Neutrophil (primary cell): Measurements from ENCODE around the gene MLXIP.
"Not testable (repeated sequence)": the region's sequence is repeated elsewhere in the genome, so short reads cannot be mapped to it uniquely, and the experiment has no call there.

Source experiments
- H3K27ac ChIP-seq: fragments of 200-600 bp; sonication (generic); 2 replicates; pipeline ENCODE4 v1.5.1; 2016; ENCODE audit warnings: mild to moderate bottlenecking, moderate library complexity
- H3K27me3 ChIP-seq: fragments of 200-600 bp; sonication (generic); 2 replicates; pipeline ENCODE4 v1.6.0; 2016; ENCODE audit warnings: mild to moderate bottlenecking
- H3K36me3 ChIP-seq: fragments of 200-600 bp; sonication (generic); 2 replicates; pipeline ENCODE4 v1.5.1; 2017
- H3K4me1 ChIP-seq, 2 experiments: fragments of 200-600 bp in 1 of 2; sonication (generic) in 1 of 2; 1 replicate in 1 of 2; 2 replicates in 1 of 2; pipeline versions ENCODE4 v1.5.1 to v1.6.1; 2013 to 2016; ENCODE audit warnings: low read depth in 1 of 2, low read length in 1 of 2, mild to moderate bottlenecking in 1 of 2, moderate library complexity in 1 of 2; ENCODE audit not compliant: control insufficient read depth in 1 of 2, insufficient read depth in 1 of 2
- H3K4me3 ChIP-seq, 2 experiments: fragments of 200-600 bp in 1 of 2; sonication (generic) in 1 of 2; 1 replicate in 1 of 2; 2 replicates in 1 of 2; pipeline ENCODE4 v1.5.1; 2013 to 2016; ENCODE audit warnings: low read depth in 1 of 2, low read length in 1 of 2, mild to moderate bottlenecking in 1 of 2, moderate library complexity in 1 of 2
- H3K9me3 ChIP-seq: fragments of 200-600 bp; sonication (generic); 2 replicates; pipeline ENCODE4 v1.5.1; 2016
- CTCF ChIP-seq: fragments of 200-600 bp; sonication (generic); IDR thresholded peaks from 2 replicates; pipeline ENCODE4 v1.5.1; 2016; ENCODE audit warnings: antibody characterized with exemption

The MLXIP gene

GRCh38 chr12:122174155-122174845 lies 95.7 kb downstream of the MLXIP start, which contains the start of gene IL31:
Gene IL31, minus strand, starts transcription at chr12:122174221. Its CDS starts 49 bp downstream, at chr12:122174172.
- Histone ChIP-seq H3K27me3 (no peaks in the 10 kb centered on the region), H3K4me1 (no peaks in the 10 kb centered on the region), H3K27ac (no peak within 1 kb of the TSS), H3K4me3 (no peak within 1 kb of the TSS), H3K36me3 (no peaks in the 10 kb centered on the region), H3K9me3 (no peaks in the 10 kb centered on the region)
- TF ChIP-seq CTCF = no peak

- H3K27me3 ChIP-seq, H3K36me3 ChIP-seq, H3K4me3 ChIP-seq, H3K27ac ChIP-seq, H3K9me3 ChIP-seq, H3K4me1 ChIP-seq: not testable (repeated sequence)
These were observed 97.9 kb downstream of the MLXIP start for GRCh38 chr12:122176473-122176872.

DNA sequence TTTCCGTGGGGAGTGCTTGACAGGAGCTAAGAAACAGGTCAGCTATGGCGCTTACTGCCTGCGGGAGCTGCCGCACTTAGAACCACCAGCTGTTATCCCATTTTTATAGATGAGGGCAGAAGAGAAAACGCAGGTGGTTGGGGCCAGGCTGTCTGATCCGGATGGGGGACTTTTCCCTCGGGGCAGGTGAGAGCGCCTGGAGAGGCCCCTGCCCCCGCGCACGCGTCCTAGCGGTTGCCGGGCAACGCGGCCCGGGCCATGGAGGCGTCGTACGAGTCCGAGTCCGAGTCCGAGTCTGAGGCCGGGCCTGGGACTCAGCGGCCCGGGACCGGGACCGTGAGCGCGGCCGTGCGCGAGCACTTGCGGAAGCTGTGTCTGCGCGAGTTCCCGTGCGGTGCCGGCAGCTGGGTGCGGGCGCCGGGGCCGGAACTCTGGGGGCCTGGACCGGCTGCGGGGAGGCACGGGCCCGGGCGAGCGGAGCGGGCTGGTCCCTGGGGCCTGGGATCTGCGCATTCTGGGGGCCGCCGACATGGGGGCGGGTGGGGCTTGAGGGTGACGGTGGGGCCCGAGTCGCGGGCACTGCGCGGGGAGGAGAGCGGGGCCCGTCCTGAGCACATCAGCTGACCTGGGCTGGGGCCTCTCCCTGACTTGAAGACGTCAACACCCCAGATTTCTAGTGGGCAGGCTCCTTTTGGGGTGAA lies 104.5 kb downstream of the MLXIP start, which contains the start of gene LRRC43:
Gene LRRC43 (plus strand): TSS at position 237 of the 701 bp plus-strand sequence. CDS start 22 bp downstream, at position 259.
- peaks cover 14% of the 10 kb centered on the region in 2 experiments for H3K4me1 ChIP-seq
- H3K27me3 ChIP-seq = peaks cover 40% of the 10 kb centered on the region
- no peak within 1 kb of the TSS for H3K27ac ChIP-seq
- no peak for TF ChIP-seq CTCF
- H3K9me3 ChIP-seq = no peaks in the 10 kb centered on the region
- H3K4me3 ChIP-seq = peak within 1 kb of the TSS; percentile 27 to 33
- H3K36me3 ChIP-seq = no peaks in the 10 kb centered on the region

DNA sequence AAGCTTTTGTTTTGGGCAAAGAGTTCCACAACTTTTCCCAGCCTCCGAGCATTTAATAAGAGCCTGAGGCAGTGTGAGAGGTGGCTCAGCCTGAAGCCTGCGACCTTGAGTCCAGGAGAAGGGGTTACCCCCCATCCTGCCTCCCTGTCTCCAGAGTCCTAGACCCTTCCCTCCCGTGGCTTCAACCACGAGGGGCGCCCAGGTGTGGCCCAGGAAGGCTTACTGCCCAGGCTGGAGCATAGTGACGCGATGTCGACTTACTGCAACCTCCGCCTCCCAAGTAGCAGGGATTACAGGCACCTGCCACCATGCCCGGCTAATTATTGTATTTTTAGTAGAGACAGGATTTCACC lies 105.0 kb downstream of the MLXIP start:
- Histone ChIP-seq H3K27ac (no peak overlapping the region), H3K4me1 (peaks cover 14% of the 10 kb centered on the region in 2 experiments), H3K27me3 (peaks cover 40% of the 10 kb centered on the region), H3K4me3 (peak overlapping the region in 1 of 2 experiments; percentile 33), H3K36me3 (no peaks in the 10 kb centered on the region), H3K9me3 (no peaks in the 10 kb centered on the region)
- TF ChIP-seq CTCF = no peak

DNA sequence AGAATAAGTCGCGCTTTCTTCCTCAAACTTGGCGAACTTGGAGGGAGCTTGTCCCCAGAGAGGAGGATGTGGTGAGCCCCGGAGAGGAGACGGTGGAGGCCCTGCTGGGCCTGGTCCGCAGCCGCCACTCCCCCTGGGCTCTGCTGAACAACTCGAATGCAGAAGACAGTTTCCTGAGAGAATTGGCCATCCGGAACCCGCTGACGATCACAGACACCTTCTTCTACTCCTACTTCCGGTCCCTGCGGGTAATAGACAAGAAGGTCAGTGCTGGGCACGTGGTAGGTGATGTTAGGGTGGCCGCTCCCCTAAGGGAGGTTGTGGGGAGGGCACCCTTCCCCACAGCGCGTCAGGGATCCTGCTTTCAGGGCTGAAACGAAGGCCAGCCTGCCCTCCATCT lies 106.0 kb downstream of the MLXIP start:
- no peak overlapping the region for H3K27ac ChIP-seq
- TF ChIP-seq CTCF = no peak

DNA sequence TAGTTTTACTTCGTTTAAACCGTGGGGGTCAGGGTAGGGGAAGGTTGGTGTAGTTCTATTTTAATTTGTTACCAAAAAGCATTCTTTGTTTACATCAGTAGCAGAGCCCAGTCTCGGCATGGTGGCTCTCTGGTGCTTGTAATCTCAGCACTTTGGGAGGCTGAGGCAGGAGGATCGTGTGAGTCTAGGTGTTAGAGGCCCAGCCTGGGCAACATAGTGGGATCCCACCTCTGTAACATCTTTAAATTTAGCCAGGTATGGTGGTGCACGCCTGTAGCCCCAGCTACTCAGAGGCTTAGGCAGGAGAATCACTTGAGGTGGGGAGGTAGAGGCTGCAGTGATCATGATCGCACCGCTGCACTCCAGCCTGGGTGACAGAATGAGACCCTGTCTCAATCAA lies 106.5 kb downstream of the MLXIP start:
- H3K4me3 ChIP-seq = no peak overlapping the region
- H3K27ac ChIP-seq = no peak overlapping the region
- no peak for TF ChIP-seq CTCF
- no peaks in the 10 kb centered on the region for H3K9me3 ChIP-seq
- H3K36me3 ChIP-seq = no peaks in the 10 kb centered on the region
- H3K27me3 ChIP-seq = peaks cover 40% of the 10 kb centered on the region
- peaks cover 14% of the 10 kb centered on the region in 2 experiments for H3K4me1 ChIP-seq

More for the DNA sequence above, 106.0 kb downstream of the MLXIP start:
- no peaks in the 10 kb centered on the region for H3K9me3 ChIP-seq
- H3K27me3 ChIP-seq = peaks cover 40% of the 10 kb centered on the region
- H3K4me3 ChIP-seq = no peak overlapping the region
- H3K36me3 ChIP-seq = no peaks in the 10 kb centered on the region
- peaks cover 14% of the 10 kb centered on the region in 2 experiments for H3K4me1 ChIP-seq
